ENCODE results near the gene RWDD4. TPM values are rescaled to one million over a fixed set of nuclear protein-coding genes. Genes with fewer than 3 reads are reported as not detected.

RWDD4 gene
- total RNA-seq, 2 donors from 2014 or later = 14.2 to 16.7 TPM

DNA sequence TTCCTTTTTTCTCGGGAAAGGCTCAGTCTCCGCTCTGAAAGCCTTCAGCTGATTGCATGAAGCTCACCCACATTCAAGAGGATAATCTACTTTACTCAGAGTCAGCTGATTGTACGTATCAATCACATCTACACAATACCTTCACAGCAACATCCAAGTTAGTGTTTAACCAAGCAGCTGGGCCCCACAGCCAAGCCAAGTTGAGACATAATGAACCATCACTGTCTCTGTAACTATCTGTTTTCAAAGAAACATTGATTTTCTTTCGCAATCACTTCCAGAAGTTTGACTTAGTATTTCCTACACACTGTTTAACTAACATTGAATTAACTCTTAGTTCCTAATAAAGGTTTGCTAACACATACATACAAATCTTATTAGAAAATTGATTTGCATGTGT, 40.3 kb downstream of the RWDD4 start:
- Mint-ChIP-seq H3K36me3 (no peaks in the 10 kb centered on the region), H3K9me3 (no peaks in the 10 kb centered on the region), H3K27ac (no peak overlapping the region)
- DNase-seq (ENCODE audit: low spot score in 2 of 2) = no peak
- no peak for ATAC-seq

DNA sequence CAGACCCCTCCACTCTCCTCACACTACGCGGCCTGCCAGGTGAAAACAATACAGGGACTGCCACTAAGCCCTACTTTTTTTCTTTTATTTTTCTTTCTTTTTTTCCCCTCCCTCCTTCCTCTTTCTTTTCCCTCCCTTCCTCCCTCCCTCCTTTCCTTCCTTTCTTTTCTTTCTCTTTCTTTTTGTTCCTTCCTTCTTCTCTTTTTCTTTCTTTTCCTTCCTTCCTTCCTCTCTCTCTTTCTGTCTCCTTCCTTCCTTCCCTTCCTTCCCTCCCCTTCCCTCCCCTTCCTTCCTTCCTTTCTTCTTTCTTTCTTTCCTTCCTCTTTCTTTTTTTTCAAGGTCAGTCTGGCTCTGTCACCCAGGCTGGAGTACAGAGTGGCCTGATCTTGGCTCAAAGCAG, 41.9 kb downstream of the RWDD4 start:
- DNase-seq (ENCODE audit: low spot score in 2 of 2) (no peak), ATAC-seq (no peak)
- Mint-ChIP-seq H3K36me3 (no peaks in the 10 kb centered on the region), H3K27ac (no peak overlapping the region), H3K9me3 (no peaks in the 10 kb centered on the region)

DNA sequence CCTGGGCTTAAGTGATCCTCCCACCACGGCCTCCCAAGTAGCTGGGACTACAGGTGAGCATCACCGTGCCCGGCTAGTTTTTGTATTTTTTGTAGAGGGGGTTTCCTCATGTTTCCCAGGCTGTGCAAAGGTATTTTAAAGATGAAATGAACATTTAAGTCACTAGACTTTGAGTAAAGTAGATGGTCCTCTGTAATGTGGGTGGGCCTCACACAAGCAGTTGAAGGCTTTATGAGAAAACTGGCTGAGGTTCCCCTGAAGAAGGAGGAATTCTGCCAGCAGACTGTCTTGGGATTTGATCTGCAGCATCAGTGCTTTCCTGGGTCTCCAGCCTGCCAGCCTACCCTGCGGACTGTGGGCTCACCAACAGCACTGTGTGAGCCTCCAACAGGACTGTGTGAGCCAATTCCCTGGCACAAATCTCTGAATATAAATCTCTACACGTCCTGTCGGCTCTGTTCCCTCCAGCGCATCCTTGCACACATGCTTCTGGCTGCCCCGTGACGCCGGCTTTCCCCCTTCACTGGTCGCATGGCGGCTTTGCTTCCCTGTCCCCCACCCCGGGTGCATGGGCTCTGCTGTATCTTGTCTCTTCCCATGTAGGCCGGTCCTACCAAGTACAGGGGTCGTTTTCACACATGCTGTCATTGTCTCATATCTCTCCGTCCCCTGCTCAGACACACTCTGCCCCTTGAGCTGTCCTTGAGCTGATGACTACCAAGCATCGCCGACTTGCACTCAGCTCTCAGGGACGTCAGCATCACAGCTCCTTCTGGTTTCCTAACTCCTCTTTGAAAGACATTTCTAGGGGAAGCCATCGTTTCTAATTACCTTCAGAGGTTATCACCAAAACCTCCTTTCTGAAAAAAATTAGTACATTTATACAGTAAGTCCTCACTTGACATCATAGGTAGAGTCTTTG, 46.4 kb downstream of the RWDD4 start:
- no peak overlapping the region for H3K27ac Mint-ChIP-seq
- ATAC-seq (no peak), DNase-seq (ENCODE audit: low spot score in 2 of 2) (no peak)
- H3K9me3 Mint-ChIP-seq = no peaks in the 10 kb centered on the region
- no peaks in the 10 kb centered on the region for H3K36me3 Mint-ChIP-seq

DNA sequence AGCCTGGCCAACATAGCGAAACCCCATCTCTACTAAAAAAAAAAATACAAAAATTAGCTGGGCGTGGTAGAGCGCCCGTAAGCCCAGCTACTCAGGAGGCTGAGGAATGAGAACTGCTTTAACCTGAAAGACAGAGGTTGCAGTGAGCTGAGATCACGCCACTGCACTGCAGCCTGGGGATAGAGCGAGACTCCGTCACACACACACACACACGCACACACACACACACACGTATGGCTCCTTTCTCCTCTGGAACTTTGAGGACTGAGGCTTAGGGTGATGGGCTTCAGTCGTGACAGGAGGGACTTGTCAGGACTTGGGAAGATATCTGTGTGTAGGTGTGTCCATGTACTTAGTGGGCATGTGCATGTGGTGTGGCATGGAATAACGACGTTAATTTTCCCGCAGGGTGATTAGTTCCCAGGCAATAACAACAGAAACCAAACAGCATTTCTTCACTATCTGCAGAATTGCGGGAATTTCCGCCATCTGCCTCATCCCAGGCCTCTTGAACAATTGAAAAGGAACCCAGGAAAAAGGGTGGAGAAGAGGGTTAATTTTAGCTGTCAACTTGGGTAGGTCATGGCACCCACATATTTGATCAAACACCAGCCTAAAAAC, 47.7 kb downstream of the RWDD4 start:
- Mint-ChIP-seq H3K9me3 (no peaks in the 10 kb centered on the region), H3K36me3 (no peaks in the 10 kb centered on the region), H3K27ac (no peak overlapping the region)
- DNase-seq (ENCODE audit: low spot score in 2 of 2) (no peak), ATAC-seq (no peak)

DNA sequence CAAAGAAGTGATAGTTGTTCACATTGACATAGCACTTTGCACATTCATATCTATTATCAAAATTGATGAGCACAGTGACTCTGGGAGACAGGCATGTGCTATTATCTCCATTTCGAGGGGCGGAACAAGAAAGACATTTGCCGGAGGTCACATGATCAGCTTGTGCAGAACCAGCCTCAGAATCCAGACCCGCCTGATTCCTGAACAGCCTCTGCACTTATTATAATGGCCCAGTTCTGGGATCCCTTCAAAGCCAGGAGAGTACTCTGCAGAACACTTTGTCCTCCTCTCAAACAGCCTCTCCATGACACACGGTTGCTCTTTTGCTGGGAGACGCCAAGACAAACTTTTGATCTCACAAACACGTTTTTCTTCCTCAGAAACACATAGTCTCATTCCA, 48.4 kb downstream of the RWDD4 start:
- DNase-seq (ENCODE audit: low spot score in 2 of 2) (no peak), ATAC-seq (no peak)
- H3K9me3 Mint-ChIP-seq = no peaks in the 10 kb centered on the region
- H3K27ac Mint-ChIP-seq = no peak overlapping the region
- no peaks in the 10 kb centered on the region for H3K36me3 Mint-ChIP-seq

DNA sequence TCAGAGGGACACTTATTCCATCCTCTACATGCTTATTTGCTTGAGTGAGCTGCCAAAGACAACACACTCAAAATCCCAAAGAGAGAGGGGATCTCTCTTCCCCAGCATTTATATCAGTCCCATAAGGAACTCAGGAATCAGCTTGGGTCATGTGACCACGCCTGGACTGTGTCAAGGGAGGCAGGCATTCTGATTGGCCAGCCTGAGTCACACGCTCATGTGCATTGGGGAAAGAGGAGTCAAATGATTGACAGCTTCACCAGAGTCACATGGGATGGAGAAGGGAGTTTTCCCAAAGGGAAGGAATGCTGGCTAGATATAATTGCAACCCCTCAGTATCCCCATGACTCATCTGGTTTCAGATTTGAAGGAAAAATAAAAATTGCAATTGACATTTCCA, 49.0 kb downstream of the RWDD4 start:
- Mint-ChIP-seq H3K9me3 (no peaks in the 10 kb centered on the region), H3K27ac (no peak overlapping the region), H3K36me3 (no peaks in the 10 kb centered on the region)
- ATAC-seq (no peak), DNase-seq (ENCODE audit: low spot score in 2 of 2) (no peak)

DNA sequence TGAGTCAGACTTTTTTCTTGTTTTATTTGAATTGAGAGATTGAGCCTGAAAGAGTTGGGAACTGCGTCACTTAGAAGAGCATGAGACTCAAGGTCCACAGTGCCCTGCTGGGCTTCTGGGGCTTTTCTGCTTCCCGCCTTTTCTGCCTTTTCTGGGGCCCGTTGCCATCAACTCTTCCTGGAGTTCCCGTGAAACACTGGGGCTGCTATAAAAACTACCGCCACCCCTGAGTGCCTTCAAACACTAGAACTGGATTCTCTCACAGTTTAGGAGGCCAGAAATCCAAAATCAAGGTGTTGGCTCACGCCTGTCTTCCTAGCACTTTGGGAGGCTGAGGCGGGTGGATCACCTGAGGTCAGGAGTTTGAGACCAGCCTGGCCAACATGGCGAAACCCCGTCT, 49.8 kb downstream of the RWDD4 start:
- ATAC-seq (no peak), DNase-seq (ENCODE audit: low spot score in 2 of 2) (no peak)
- H3K36me3 Mint-ChIP-seq = no peaks in the 10 kb centered on the region
- H3K27ac Mint-ChIP-seq = no peak overlapping the region
- no peaks in the 10 kb centered on the region for H3K9me3 Mint-ChIP-seq

DNA sequence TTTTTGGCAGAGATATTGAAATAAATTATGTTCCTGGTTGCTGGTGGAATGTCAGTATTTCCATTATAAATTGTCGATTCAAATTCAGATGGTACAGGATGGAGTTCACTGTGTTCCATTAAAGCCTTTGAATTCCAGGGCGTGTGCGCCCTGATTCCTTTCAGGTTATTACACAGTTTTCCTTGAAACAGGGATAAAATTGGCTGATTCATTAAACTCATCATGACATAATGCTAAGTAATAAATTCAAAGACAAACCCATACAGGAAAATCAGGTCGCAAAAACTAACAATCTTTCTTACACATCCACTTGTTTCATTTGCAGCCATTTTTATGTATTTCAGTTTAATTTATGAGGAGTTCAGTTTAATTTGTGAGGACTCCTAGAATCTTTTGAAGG, 51.1 kb downstream of the RWDD4 start:
- no peaks in the 10 kb centered on the region for H3K9me3 Mint-ChIP-seq
- no peaks in the 10 kb centered on the region for H3K36me3 Mint-ChIP-seq
- H3K27ac Mint-ChIP-seq = no peak overlapping the region
- DNase-seq (ENCODE audit: low spot score in 2 of 2) (no peak), ATAC-seq (no peak)

DNA sequence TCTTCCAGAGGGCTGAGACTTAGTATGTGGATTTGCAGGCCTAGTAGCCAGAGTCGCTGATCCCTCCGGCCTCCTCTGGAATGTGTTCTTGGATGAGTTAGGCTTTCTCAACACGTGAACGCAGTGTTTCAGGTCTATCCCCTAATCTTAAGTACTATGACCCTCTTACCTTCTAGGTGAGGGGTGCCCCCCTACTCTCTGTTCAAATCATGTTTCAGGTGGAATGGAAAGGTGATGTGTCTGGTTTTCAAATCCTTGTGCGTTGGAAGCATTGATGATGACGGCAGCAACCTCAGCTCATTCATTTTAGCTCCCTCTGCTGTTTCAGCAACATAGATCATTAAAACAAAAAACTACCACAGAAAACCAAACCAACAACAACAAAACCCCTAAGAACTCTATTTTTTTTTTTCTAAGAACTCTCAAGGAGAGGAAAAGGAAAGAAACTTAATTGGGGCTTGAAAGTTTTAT, 56.4 kb downstream of the RWDD4 start:
- Mint-ChIP-seq H3K27ac (no peak overlapping the region), H3K9me3 (no peaks in the 10 kb centered on the region), H3K36me3 (no peaks in the 10 kb centered on the region)
- DNase-seq (ENCODE audit: low spot score in 2 of 2) (no peak), ATAC-seq (no peak)

DNA sequence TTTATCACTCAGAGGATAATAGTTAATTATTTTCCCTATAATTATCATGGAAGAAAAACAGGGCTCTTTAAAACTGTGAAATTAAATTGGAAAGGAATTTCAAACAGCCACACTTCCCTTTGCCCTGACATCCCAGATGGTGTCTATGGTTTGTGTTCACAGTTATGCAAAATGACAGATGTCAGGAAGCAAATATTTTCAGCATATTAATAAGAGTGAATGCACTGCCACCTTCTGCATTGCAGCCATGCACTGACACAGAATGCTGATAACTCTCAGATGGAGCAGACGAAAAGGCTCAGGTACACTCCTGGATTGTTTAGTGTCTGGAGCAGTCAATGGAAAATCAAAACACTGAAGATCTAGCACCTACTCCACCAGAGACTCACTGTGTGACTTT, 57.6 kb downstream of the RWDD4 start:
- Mint-ChIP-seq H3K36me3 (no peaks in the 10 kb centered on the region), H3K27ac (no peak overlapping the region), H3K9me3 (no peaks in the 10 kb centered on the region)
- ATAC-seq (no peak), DNase-seq (ENCODE audit: low spot score in 2 of 2) (no peak)

DNA sequence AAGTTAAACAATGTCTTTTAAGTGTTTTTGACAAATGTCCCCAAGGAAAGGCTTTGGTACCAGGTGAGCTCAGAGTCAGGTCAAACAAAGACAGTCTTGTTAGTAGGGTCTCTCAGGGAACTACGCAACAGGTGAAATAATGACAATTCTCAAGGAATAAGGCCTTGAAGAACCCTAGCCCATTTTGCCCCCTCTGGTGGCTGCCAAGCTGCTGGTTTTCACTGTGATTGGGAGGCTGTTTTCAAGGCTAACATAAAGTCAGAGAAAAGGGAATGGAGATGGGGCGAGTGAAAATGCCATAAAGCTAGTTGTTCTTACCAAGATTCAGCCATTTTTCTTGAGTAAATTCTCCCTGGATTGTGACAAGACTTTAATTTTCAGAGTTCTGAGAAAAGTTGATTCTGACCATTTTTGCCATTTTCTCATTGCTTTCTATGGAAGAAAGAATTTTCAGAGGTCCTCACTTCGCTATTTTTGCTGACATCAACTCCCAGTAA, 58.7 kb downstream of the RWDD4 start:
- H3K36me3 Mint-ChIP-seq = no peaks in the 10 kb centered on the region
- no peak overlapping the region for H3K27ac Mint-ChIP-seq
- ATAC-seq = no peak
- no peak for DNase-seq (ENCODE audit: low spot score in 2 of 2)
- no peaks in the 10 kb centered on the region for H3K9me3 Mint-ChIP-seq

DNA sequence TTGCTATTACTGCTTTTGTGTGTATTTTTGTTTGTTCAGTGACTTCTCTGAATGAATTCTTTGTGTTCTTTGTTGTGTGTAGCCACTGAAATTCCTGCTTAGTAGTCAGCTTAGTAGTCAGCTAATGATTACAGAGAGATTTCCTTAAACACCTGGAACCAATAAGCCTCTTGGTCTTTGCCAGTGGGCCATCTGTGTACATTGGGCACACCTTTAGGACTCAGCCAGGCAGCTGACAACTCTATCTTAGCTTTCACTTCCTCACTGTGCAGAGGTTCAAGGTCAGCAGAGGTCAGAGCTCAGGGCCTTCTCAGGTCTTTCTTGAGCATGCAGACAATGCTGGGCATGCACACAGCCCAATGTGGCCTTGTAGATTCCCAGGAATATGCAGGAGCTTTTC, 59.3 kb downstream of the RWDD4 start:
- no peaks in the 10 kb centered on the region for H3K9me3 Mint-ChIP-seq
- ATAC-seq = no peak
- no peak overlapping the region for H3K27ac Mint-ChIP-seq
- H3K36me3 Mint-ChIP-seq = no peaks in the 10 kb centered on the region
- no peak for DNase-seq (ENCODE audit: low spot score in 2 of 2)

DNA sequence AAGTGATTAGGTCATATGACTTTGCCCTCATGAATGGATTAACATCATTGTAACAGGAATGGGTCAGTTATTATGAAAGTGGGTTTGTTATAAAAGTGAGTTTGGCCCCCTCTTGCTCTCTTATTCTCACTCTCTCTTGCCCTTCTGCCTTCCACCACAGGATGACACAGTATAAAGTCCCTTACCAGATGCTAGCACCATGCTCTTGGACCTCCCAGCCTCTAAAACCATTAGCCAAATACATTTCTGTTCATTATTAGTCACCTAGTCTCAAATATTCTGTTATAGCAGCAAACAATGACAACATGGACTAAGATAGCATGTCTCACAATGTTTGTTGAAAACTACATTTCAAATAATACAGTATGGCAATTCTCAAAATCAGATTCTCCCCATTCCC, 59.7 kb downstream of the RWDD4 start:
- DNase-seq (ENCODE audit: low spot score in 2 of 2) (no peak), ATAC-seq (no peak)
- no peaks in the 10 kb centered on the region for H3K9me3 Mint-ChIP-seq
- no peaks in the 10 kb centered on the region for H3K36me3 Mint-ChIP-seq
- H3K27ac Mint-ChIP-seq = no peak overlapping the region

DNA sequence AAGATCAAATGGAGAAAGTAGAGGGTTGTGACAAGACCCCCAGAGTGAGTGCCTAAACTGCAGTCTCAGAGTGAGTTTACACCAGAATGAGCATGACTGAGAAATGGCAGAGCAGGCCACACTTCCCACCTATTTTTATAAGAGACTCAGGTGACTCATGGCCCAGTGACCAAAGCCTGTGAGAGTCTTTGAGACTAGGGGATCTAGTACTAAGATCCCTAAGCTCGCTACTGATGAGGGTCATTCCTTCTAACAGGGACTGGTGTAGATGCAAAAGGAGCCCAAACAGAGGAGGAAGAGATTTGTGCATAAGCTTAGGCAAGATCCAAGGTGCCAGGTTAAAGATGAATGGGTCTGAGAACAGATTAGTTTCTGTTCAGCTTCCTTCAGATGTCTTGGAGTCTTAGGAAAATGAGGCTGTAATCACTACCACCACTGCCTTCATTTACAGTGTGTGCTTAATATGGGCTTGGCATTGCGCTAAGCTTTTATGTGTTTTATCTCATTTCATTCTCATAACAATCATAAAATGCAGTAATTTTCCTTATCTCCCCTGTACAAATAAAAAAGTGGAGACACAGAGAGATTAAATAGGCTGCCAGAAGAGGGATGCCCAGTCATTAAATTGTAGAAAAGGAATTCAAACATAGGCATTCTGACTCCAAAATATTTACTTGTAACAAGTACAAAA, 62.8 kb downstream of the RWDD4 start:
- no peak for DNase-seq (ENCODE audit: low spot score in 2 of 2)
- H3K36me3 Mint-ChIP-seq = no peaks in the 10 kb centered on the region
- no peaks in the 10 kb centered on the region for H3K9me3 Mint-ChIP-seq
- no peak for ATAC-seq
- H3K27ac Mint-ChIP-seq = no peak overlapping the region

DNA sequence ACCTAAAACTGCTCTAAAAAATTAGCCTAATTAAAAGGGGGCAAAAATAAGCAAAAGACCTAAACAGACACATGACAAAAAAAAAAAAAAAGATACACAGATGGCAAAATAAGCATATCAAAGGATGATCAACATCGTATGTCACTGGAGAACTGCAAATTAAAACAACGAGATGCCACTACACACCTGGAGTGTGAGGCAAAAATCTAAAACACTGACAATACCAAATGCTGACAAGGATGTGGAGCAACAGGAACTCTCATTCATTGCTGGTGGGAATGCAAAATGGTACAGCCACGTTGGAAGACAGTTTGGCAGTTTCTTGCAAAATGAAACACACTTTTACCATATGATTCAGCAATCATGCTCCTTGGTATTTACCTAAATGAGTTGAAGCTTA, 64.2 kb downstream of the RWDD4 start:
- ATAC-seq = no peak
- no peaks in the 10 kb centered on the region for H3K36me3 Mint-ChIP-seq
- no peaks in the 10 kb centered on the region for H3K9me3 Mint-ChIP-seq
- H3K27ac Mint-ChIP-seq = no peak overlapping the region
- DNase-seq (ENCODE audit: low spot score in 2 of 2) = no peak

DNA sequence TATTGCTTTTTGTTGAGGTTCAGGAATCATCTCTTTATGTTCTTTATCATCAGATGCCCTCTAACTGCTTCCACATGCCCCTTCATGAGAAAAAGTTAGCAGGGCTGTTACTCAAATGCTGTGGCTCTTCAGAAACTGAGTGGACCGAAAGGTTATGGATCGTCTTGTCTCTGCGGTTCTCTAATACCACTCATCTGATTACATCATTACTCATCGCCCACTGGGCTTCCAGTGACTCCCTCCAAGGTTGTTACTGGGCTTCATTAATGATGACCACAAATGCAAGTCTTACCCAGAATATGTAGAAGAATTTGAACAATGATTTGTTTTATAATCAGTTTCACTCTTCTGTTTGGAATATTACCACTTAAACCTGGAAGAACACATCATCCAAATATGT, 67.7 kb downstream of the RWDD4 start:
- H3K27ac Mint-ChIP-seq = no peak overlapping the region
- no peaks in the 10 kb centered on the region for H3K36me3 Mint-ChIP-seq
- H3K9me3 Mint-ChIP-seq = no peaks in the 10 kb centered on the region
- ATAC-seq = no peak
- DNase-seq (ENCODE audit: low spot score in 2 of 2) = no peak

All from activated naive CD4-positive, alpha-beta T cell treated with anti-CD3 and anti-CD28 coated beads, Interleukin-2, amount 50 U/mL, for 72 hours (primary cell).